Measurements from ENCODE around the gene PFKL. TPM values are rescaled to one million over a fixed set of nuclear protein-coding genes. Genes with fewer than 3 reads are reported as not detected.

The PFKL gene
- total RNA-seq, 1 experiment from 2014 or later: 150 TPM

GRCh38 chr21:44286716-44287632 lies 12.9 kb upstream of the PFKL start:
- intact Hi-C loops (cut with micrococcal nuclease): no loop called here
- ChIA-PET POLR2A (no interaction called here), CTCF (interaction anchor here (1.7 kb wide), 1 partner anchor 11 kb away, joined by 8 read pairs; no protein-coding TSS in a partner anchor), RAD21 (ENCODE audit: low non-redundant PET in 1 of 2, low total read pairs in 2 of 2, uncharacterized antibody in 2 of 2, unreplicated experiment in 2 of 2) (no interaction called here)
- DNase-seq (ENCODE audit: low read depth, low spot score) (no peak), ATAC-seq (no peak)
- Histone ChIP-seq H3K4me1 (ENCODE audit: control insufficient read depth in 1 of 2, insufficient read depth in 2 of 2, low read length in 2 of 2) (no peaks in the 10 kb centered on the region), H4K20me1 (ENCODE audit: insufficient read depth) (no peaks in the 10 kb centered on the region), H3K27me3 (ENCODE audit: insufficient read depth, low read length) (no peaks in the 10 kb centered on the region), H3K9me3 (ENCODE audit: control insufficient read depth in 1 of 2, insufficient read depth in 1 of 2, low read depth in 1 of 2, low read length in 2 of 2) (no peaks in the 10 kb centered on the region), H3K4me2 (ENCODE audit: low read length) (no peak overlapping the region), H3K9ac (ENCODE audit: low read length) (no peak overlapping the region), H3K27ac (ENCODE audit: low read depth, low read length) (no peak overlapping the region), H2AFZ (ENCODE audit: low read depth, low read length, poor library complexity, severe bottlenecking) (no peak overlapping the region), H3K36me3 (ENCODE audit: control insufficient read depth in 1 of 2, insufficient read depth in 2 of 2, low read length in 2 of 2) (no peaks in the 10 kb centered on the region), H3K9me2 (ENCODE audit: insufficient read depth) (no peaks in the 10 kb centered on the region), H3K4me3 (replicated peaks in 1 of 2; ENCODE audit: low read depth in 1 of 2, low read length in 2 of 2) (no peak overlapping the region), H3K79me2 (ENCODE audit: insufficient read depth, low read length) (no peaks in the 10 kb centered on the region)
- TF ChIP-seq ELF1 (IDR thresholded peaks at IDR 0.05; ENCODE audit: borderline replicate concordance, low read depth) (no peak), SRF (IDR thresholded peaks at IDR 0.05; ENCODE audit: low read depth) (no peak), POLR2AphosphoS5 (IDR thresholded peaks at IDR 0.05; ENCODE audit: low read depth, low read length) (no peak), ZNF274 (IDR thresholded peaks at IDR 0.05; ENCODE audit: low read depth, low read length) (no peak), SIN3A (IDR thresholded peaks at IDR 0.05; ENCODE audit: low read depth) (no peak), SP1 (IDR thresholded peaks at IDR 0.05; ENCODE audit: low read depth) (no peak), FOSL1 (IDR thresholded peaks at IDR 0.05; ENCODE audit: low read depth) (no peak), CBX3 (IDR thresholded peaks at IDR 0.05; ENCODE audit: low read depth) (no peak), EZH2 (IDR thresholded peaks at IDR 0.05) (no peak), ZBTB33 (IDR thresholded peaks at IDR 0.05; ENCODE audit: extremely low read depth, insufficient replicate concordance, low read length) (no peak), ZFX (IDR thresholded peaks at IDR 0.05) (no peak), RAD21 (IDR thresholded peaks at IDR 0.05; ENCODE audit: low read depth) (no peak), CEBPB (IDR thresholded peaks at IDR 0.05; ENCODE audit: low read depth) (no peak), EGR1 (IDR thresholded peaks at IDR 0.05; ENCODE audit: low read depth) (no peak), ATF3 (IDR thresholded peaks at IDR 0.05) (no peak), JUND (IDR thresholded peaks at IDR 0.05) (no peak)
- TF ChIP-seq, protein P1, sequence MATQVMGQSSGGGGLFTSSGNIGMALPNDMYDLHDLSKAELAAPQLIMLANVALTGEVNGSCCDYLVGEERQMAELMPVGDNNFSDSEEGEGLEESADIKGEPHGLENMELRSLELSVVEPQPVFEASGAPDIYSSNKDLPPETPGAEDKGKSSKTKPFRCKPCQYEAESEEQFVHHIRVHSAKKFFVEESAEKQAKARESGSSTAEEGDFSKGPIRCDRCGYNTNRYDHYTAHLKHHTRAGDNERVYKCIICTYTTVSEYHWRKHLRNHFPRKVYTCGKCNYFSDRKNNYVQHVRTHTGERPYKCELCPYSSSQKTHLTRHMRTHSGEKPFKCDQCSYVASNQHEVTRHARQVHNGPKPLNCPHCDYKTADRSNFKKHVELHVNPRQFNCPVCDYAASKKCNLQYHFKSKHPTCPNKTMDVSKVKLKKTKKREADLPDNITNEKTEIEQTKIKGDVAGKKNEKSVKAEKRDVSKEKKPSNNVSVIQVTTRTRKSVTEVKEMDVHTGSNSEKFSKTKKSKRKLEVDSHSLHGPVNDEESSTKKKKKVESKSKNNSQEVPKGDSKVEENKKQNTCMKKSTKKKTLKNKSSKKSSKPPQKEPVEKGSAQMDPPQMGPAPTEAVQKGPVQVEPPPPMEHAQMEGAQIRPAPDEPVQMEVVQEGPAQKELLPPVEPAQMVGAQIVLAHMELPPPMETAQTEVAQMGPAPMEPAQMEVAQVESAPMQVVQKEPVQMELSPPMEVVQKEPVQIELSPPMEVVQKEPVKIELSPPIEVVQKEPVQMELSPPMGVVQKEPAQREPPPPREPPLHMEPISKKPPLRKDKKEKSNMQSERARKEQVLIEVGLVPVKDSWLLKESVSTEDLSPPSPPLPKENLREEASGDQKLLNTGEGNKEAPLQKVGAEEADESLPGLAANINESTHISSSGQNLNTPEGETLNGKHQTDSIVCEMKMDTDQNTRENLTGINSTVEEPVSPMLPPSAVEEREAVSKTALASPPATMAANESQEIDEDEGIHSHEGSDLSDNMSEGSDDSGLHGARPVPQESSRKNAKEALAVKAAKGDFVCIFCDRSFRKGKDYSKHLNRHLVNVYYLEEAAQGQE (IDR thresholded peaks at IDR 0.05; ENCODE audit: low read depth): no peak
- TF ChIP-seq, protein P2, sequence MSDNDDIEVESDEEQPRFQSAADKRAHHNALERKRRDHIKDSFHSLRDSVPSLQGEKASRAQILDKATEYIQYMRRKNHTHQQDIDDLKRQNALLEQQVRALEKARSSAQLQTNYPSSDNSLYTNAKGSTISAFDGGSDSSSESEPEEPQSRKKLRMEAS (IDR thresholded peaks at IDR 0.05): no peak
- no TSS peak for BruUV-seq (replicated peaks)

Measured in HCT116 (cell line).